ENCODE data around the gene UGGT1.

The UGGT1 gene

GRCh38 chr2:128169497-128169896 is 78.5 kb downstream of the UGGT1 start:
- Histone ChIP-seq H3K4me1 (ENCODE audit: insufficient read depth, low read length) (no peaks in the 10 kb centered on the region), H3K4me3 (ENCODE audit: low read depth in 1 of 2, low read length in 2 of 2) (no peak overlapping the region), H3K27ac (ENCODE audit: low read length) (no peak overlapping the region), H3K79me2 (ENCODE audit: insufficient read depth, low read length) (no peaks in the 10 kb centered on the region), H3K4me2 (ENCODE audit: insufficient read depth, low read length) (no peak overlapping the region), H4K20me1 (ENCODE audit: insufficient read depth, low read length) (no peaks in the 10 kb centered on the region), H2AFZ (ENCODE audit: low read depth, low read length) (no peak overlapping the region), H3K9me3 (ENCODE audit: insufficient read depth, low read length, severe bottlenecking) (no peaks in the 10 kb centered on the region), H3K9ac (ENCODE audit: low read depth, low read length) (no peak overlapping the region), H3K36me3 (ENCODE audit: insufficient read depth, low read length) (peaks cover 98% of the 10 kb centered on the region), H3K27me3 (ENCODE audit: insufficient read depth, low read length, poor library complexity) (no peaks in the 10 kb centered on the region)
- TF ChIP-seq EZH2 (IDR thresholded peaks at IDR 0.05; ENCODE audit: borderline replicate concordance, low read depth, low read length, severe bottlenecking) (no peak), CTCF (IDR thresholded peaks at IDR 0.05; ENCODE audit: borderline replicate concordance, extremely low read depth, low read length, poor library complexity, severe bottlenecking) (no peak)
- DNase-seq: no peak
- ATAC-seq (ENCODE audit: insufficient read depth, low read depth): no peak

- H3K9ac ChIP-seq (ENCODE audit: low read depth, low read length): no peak overlapping the region
- peaks cover 98% of the 10 kb centered on the region for H3K36me3 ChIP-seq (ENCODE audit: insufficient read depth, low read length)
- no peak for TF ChIP-seq EZH2 (IDR thresholded peaks at IDR 0.05; ENCODE audit: borderline replicate concordance, low read depth, low read length, severe bottlenecking)
- no peak for TF ChIP-seq CTCF (IDR thresholded peaks at IDR 0.05; ENCODE audit: borderline replicate concordance, extremely low read depth, low read length, poor library complexity, severe bottlenecking)
Observed at GRCh38 chr2:128169933-128170709, 79.1 kb downstream of the UGGT1 start.

GRCh38 chr2:128170776-128171175 is 79.8 kb downstream of the UGGT1 start:
- Histone ChIP-seq H3K4me3 (ENCODE audit: low read depth in 1 of 2, low read length in 2 of 2) (no peak overlapping the region), H3K9ac (ENCODE audit: low read depth, low read length) (no peak overlapping the region), H4K20me1 (ENCODE audit: insufficient read depth, low read length) (no peaks in the 10 kb centered on the region), H3K36me3 (ENCODE audit: insufficient read depth, low read length) (peaks cover 98% of the 10 kb centered on the region), H3K4me2 (ENCODE audit: insufficient read depth, low read length) (no peak overlapping the region), H2AFZ (ENCODE audit: low read depth, low read length) (no peak overlapping the region), H3K4me1 (ENCODE audit: insufficient read depth, low read length) (no peaks in the 10 kb centered on the region), H3K9me3 (ENCODE audit: insufficient read depth, low read length, severe bottlenecking) (no peaks in the 10 kb centered on the region), H3K27ac (ENCODE audit: low read length) (no peak overlapping the region), H3K27me3 (ENCODE audit: insufficient read depth, low read length, poor library complexity) (no peaks in the 10 kb centered on the region), H3K79me2 (ENCODE audit: insufficient read depth, low read length) (no peaks in the 10 kb centered on the region)
- ATAC-seq (ENCODE audit: insufficient read depth, low read depth) (no peak), DNase-seq (no peak)
- TF ChIP-seq CTCF (IDR thresholded peaks at IDR 0.05; ENCODE audit: borderline replicate concordance, extremely low read depth, low read length, poor library complexity, severe bottlenecking) (no peak), EZH2 (IDR thresholded peaks at IDR 0.05; ENCODE audit: borderline replicate concordance, low read depth, low read length, severe bottlenecking) (no peak)

More at GRCh38 chr2:128169933-128170709, 79.1 kb downstream of the UGGT1 start:
- ATAC-seq (ENCODE audit: insufficient read depth, low read depth) (no peak), DNase-seq (no peak)
- Histone ChIP-seq H3K9me3 (ENCODE audit: insufficient read depth, low read length, severe bottlenecking) (no peaks in the 10 kb centered on the region), H3K4me3 (ENCODE audit: low read depth in 1 of 2, low read length in 2 of 2) (no peak overlapping the region), H3K79me2 (ENCODE audit: insufficient read depth, low read length) (no peaks in the 10 kb centered on the region), H3K27ac (ENCODE audit: low read length) (no peak overlapping the region), H3K4me1 (ENCODE audit: insufficient read depth, low read length) (no peaks in the 10 kb centered on the region), H2AFZ (ENCODE audit: low read depth, low read length) (no peak overlapping the region), H3K4me2 (ENCODE audit: insufficient read depth, low read length) (no peak overlapping the region), H3K27me3 (ENCODE audit: insufficient read depth, low read length, poor library complexity) (no peaks in the 10 kb centered on the region), H4K20me1 (ENCODE audit: insufficient read depth, low read length) (no peaks in the 10 kb centered on the region)
